IPS DF 19.7 (cell line): Measurements from ENCODE around the gene CHN1.

ENCODE experiments used
- DNase-seq: peaks from one replicate; pipeline ENCODE4 v3.0.0-alpha.2; 2013; ENCODE audit warnings: low read depth, low spot score

CHN1 gene

DNA sequence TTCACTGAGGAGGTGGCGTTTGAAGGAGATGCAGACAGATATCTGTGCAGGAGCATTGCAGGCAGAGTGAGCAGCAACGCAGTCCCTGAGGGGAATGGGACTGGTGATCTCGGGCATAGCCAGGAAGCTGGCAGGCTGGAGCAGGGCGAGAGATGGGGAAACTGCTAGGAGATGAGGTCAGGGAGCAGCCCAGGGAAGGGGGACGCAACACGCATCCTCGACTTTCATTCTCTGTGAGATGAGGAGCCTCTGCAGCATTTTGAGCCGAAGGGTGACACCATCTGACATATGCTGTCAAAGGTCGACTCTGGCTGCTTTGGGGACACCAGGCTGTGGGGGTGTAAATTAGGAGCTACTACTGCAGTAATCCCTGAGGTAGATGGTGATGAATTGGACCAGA is 236.6 kb downstream of the CHN1 start:
- no peak for DNase-seq

- no peak for DNase-seq
These were observed 238.9 kb downstream of the CHN1 start for GRCh38 chr2:174766271-174766670.

DNA sequence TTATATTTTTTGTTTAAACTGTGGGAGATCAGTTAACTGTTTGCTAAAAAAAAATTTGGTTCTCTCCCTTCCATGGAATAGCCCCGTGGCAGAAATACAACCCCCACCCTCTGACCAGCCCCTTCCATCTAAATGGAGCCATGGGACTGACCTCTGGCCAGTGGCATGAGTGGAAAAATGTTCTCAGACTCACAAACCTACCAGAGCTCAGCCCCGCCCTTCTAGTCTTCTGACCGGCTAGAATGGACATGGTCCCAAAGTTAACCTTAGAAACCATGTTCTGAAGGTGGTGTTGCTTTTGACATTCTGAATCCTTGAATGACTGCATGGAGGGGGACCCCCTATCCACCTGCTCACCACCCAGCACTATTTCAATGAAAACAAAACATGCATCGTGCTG is 239.6 kb downstream of the CHN1 start:
- DNase-seq, result no peak

DNA sequence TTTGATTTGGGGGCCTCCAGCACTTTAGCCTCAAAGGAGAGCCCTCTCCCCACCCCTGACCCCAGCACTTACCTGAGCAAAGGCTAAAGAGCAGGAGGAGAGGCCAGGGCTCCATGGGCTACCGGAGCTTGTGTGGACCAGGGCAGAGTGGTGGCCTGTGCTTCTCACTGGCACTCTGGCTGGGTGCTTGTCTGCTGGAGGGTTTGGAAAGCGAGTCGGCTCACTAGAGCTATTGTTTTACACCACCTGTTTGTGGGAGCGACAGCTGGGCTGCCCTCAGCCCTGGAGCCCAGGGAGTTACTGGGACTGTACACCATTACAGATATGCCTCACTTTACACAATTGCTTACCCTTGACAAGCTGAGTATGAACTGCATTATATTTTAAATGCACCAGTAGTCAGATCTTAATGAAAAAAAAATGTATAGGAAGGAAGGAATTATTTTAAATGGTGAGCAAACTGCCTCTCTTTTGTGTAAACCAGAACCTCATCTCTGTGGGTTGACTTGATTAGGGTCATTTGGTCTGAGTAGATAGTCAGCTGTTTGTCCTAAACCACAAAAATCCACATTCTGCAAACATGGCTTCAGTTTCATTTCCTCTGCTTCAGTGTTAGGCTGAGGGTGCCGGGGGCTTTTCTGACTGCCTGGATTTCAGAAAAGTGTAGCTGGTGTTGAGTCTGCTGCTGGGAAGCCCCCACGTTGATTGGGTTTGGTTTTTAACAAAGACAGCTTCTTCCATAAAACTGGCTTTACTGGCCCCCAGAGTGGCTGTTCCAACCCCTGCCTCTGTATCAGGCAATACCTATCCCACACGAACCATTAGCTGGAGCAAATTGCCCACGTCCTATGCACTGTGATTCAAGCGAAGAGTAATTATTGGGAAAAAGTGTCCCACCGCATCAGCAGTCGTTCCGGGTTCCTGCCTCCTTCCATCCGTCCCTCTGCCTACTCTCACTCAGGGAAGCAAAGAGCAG is 240.6 kb downstream of the CHN1 start, which contains the start of gene CHRNA1:
Gene CHRNA1 (minus strand): TSS at position 193 of the 976 bp plus-strand sequence. CDS start 78 bp downstream, at position 115.
- no peak for DNase-seq

GRCh38 chr2:174763780-174764179 is 241.4 kb downstream of the CHN1 start:
- DNase-seq, result no peak

DNA sequence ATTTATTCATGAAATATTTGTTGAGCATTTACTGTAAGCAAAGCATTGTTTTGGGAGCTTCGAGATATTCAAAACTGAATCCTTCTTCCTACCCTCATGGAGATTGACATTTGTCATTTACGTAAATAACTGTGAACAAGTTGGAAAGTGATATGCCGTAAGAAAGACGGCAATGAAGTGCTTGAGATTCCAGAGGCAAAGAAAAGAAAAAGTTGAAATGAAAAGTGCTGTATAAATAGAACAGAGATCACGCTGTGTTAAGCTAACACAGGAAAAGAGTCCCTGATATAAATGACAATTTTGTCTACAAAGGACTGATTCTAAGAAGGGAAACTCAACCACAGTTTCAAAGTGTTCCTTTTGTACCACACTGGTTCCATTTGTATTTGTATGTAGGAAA is 242.7 kb downstream of the CHN1 start:
- no peak for DNase-seq

- no peak for DNase-seq
These were observed 243.3 kb downstream of the CHN1 start for GRCh38 chr2:174761837-174762236.

DNA sequence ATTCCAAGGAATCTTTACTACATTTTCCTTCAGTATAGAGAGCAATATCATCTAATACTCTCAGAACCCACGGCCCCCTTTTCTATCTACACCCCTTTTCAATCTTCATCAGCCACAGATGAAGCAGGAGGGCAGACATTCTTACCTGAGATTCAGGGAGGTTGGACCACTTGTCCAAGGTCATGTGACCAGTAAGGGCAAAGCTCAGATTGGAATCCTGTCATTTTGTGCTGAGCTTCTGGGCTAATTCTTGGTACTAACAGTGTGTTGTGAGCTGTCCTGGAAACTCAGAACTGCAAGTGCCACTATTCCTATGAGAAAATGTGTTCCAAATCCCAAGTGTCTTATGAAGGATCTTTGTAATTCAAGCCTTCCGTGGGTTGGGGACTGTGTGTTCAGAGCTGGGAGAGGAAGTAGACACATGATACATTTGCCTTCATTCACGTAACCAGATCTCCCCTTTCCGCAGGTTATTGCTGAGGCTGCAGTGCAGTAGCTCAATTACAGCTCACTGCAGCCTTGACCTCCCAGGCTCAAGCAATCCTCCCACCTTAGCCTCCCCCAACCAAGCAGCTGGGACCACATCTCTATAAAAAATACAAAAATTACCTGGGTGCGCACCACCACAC is 244.2 kb downstream of the CHN1 start:
- DNase-seq, result no peak

DNA sequence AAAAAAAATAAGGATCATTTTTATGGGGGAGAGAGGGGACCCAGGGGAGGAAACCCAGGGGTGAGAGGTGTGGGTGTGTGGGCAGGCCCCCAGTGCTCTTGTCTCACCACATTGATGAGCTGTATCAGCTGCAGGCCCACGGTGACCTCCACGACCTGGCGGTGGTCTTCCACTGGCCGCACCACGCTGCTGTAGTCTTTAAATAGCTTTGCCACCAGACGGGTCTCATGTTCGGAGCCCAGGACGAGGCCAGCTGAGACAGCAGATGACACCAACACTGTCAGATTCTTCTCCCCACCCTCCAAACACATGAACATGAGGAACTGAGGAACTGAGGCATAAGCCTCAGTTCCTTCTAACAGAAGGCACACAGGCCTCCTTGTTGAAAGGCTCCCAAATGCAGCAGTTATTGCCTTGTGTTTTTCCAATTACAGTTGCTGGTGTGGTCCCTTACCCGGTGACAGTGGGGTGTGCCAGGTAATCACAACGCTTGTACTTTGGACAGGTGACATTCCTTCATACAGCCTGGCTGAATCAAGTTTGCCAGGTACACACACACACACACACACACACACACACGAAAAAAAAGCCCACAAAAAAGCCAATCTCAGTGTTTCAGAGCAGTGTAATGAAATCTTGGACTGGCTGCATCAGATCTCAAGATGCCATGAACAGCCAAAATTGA is 245.7 kb downstream of the CHN1 start:
- no peak for DNase-seq

GRCh38 chr2:174756743-174757142 is 248.4 kb downstream of the CHN1 start:
- no peak for DNase-seq

DNA sequence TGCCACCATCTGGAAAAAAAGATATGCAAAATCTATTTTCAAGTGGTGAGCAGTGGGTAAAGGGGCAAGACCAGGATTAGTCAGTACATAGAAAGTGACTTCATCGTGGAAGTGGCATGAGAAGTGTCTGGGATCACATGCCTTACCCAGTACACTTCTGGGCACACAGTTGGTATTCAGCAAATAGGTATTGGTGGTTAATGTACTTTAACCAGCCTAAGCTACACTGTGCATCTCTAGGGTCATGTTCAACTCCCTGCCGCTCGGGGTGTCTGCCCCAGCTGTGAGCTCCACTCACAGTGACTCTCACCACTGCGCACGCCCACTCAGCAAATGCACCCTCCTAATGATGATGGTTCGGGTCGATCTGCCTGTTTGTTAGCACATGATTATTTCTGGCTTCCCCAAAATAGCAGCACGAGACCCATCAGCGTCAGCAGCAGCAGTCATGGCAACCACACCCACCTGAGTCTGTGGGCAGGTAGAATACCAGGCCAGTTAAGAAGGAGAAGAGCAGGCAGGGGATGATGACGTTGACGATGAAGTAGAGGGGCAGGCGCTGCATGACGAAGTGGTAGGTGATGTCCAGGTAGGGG is 252.0 kb downstream of the CHN1 start:
- no peak for DNase-seq

DNA sequence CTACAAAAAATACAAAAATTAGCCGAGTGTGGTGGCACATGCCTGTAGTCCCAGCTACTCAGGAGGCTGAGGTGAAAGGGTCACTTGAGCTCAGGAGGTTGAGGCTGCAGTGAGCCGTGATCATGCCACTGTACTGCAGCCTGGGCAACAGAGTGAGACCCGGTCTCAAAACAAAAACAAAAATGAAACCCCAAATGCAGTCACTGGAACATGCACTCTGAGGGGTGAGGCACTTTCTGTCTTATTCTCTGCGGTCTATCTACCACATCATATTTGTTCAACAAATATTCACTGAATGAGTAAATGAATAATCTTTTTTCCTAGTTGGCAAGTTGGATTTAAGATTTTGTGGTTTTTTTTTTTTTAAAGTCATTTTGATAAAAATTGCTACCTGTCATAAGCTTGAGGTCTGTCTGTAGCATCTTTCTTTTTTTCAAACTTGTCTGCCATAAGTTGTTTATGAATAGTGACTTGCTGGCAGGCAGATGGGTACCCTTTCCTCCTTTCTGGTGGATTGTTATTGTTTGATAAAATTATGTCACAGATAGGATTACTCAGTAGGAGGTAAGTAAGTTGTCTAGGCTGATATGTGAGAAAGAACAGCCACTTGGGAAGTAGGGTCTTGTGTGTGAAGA is 252.7 kb downstream of the CHN1 start:
- no peak for DNase-seq

DNA sequence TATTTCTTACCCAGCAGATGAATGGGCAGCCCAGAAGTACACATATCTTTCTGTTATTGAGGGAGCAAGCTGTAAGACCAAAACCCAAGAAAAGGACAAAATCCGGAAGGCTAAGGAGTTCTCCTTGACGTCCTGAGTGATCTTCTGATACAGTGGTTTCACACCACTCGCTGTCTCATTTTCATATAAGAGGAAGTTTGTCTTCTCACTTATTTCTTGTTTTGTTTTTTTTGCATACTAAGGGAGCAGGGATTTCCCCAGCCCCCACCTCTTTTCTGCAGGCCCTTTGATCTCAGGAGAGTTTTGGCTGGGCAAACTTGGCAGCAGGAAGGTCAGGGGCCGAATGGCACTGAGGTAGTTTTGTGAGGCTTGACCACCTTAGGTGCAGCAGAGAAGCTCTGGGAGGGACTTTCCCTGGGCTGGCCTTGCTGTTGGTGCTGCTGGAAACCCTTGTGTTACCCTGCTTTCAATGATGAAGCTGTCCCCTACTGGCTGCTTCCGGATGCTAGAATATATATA is 254.2 kb downstream of the CHN1 start:
- no peak for DNase-seq

DNA sequence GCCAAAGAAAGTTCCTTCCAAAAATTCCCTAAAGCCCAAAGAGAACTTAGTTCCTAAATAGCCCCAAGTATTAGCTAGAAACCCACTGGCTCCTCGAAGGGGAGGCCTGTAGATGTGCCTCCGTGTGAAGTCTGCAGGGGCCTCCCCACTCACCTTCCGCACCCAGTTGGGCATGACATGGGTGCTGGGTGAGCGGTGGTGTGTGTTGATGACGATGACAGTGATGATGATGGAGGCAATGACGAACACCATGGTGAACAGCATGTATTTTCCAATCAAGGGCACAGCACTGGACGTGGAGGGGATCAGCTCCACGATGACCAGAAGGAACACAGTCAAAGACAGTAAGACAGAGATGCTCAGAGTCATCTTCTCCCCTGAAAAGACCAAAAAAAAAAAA is 255.4 kb downstream of the CHN1 start:
- DNase-seq, result no peak

GRCh38 chr2:174748948-174749347 is 256.2 kb downstream of the CHN1 start:
- peak; percentile 73 for DNase-seq
